H1 (cell line): Measurements from ENCODE around the gene OOSP3. TPM values are rescaled to one million over a fixed set of nuclear protein-coding genes. Genes with fewer than 3 reads are reported as not detected.

Experiments used
- CTCF ChIA-PET: fragments of 300-600 bp; sonication (Branson Sonifier 250); formaldehyde crosslinking; loops from one replicate; lab custom pipeline; 2021; ENCODE audit not compliant: partially characterized antibody; lab: Charles Lee
- POLR2A ChIA-PET: fragments of 300-600 bp; sonication (Branson Sonifier 250); formaldehyde crosslinking; loops from one replicate; lab custom pipeline; 2021; ENCODE audit warnings: inconsistent platforms; ENCODE audit not compliant: partially characterized antibody; lab: Charles Lee
- DNase-seq, 2 experiments: peaks; one replicate each; pipeline versions ENCODE4 v3.0.0 to v3.0.0-alpha.2; 2010 to 2022; ENCODE audit warnings: low spot score in 2 of 2, low read depth in 1 of 2, mixed read lengths in 1 of 2
- FAIRE-seq: peaks from 2 replicates; lab custom pipeline; 2011; peaks lifted over from hg19 to GRCh38; lab: Jason Lieb, UNC
- H2AFZ ChIP-seq: 2 replicates; pipeline ENCODE4 v1.8.1; 2012; ENCODE audit warnings: low read length, inconsistent platforms
- H2AK5ac ChIP-seq: 2 replicates; pipeline ENCODE4 v1.6.1; 2013; ENCODE audit warnings: low read depth, low read length
- H2BK120ac ChIP-seq: replicated peaks from 2 replicates; pipeline ENCODE3; 2013; ENCODE audit warnings: low read depth, low read length, inconsistent platforms
- H2BK12ac ChIP-seq: 2 replicates; pipeline ENCODE4 v1.6.1; 2013; ENCODE audit warnings: low read depth, low read length
- H2BK15ac ChIP-seq: 2 replicates; pipeline ENCODE4 v1.6.1; 2013; ENCODE audit warnings: low read length
- H2BK20ac ChIP-seq: 2 replicates; pipeline ENCODE4 v1.6.1; 2013; ENCODE audit warnings: low read length
- H2BK5ac ChIP-seq: 2 replicates; pipeline ENCODE4 v1.6.1; 2013; ENCODE audit warnings: low read depth, low read length
- H3K14ac ChIP-seq: 2 replicates; pipeline ENCODE4 v1.6.1; 2013; ENCODE audit warnings: inconsistent platforms; ENCODE audit not compliant: insufficient read length
- H3K18ac ChIP-seq: 2 replicates; pipeline ENCODE4 v1.6.1; 2013; ENCODE audit warnings: low read length; ENCODE audit errors: extremely low read depth
- H3K23ac ChIP-seq: 2 replicates; pipeline ENCODE4 v1.6.1; 2013; ENCODE audit warnings: inconsistent platforms; ENCODE audit not compliant: insufficient read length
- H3K23me2 ChIP-seq: 2 replicates; pipeline ENCODE4 v1.6.1; 2013; ENCODE audit warnings: low read depth, low read length
- H3K27ac ChIP-seq: 2 replicates; pipeline ENCODE4 v1.6.1; 2011; ENCODE audit warnings: low read depth, low read length, inconsistent platforms
- H3K27me3 ChIP-seq, 4 experiments: replicated peaks in 1 of 4; 1 replicate in 1 of 4; 2 replicates in 3 of 4; pipeline versions ENCODE4 v1.6.1 to v1.8.1; 2011 to 2013; ENCODE audit warnings: low read length in 3 of 4, mild to moderate bottlenecking in 3 of 4, inconsistent platforms in 2 of 4, mixed read lengths in 2 of 4, moderate library complexity in 1 of 4; ENCODE audit not compliant: control insufficient read depth in 3 of 4, insufficient read depth in 3 of 4; ENCODE audit errors: extremely low read depth in 1 of 4
- H3K36me3 ChIP-seq, 4 experiments: 2 replicates each; pipeline versions ENCODE4 v1.6.1 to v1.8.1; 2011 to 2013; ENCODE audit warnings: mild to moderate bottlenecking in 4 of 4, low read length in 3 of 4, moderate library complexity in 2 of 4, control low read depth in 1 of 4, inconsistent platforms in 1 of 4; ENCODE audit not compliant: insufficient read depth in 4 of 4, control insufficient read depth in 2 of 4
- H3K4ac ChIP-seq: replicated peaks from 2 replicates; pipeline ENCODE3; 2013; ENCODE audit warnings: low read length, low read depth, mixed read lengths, inconsistent platforms; ENCODE audit not compliant: insufficient read length
- H3K4me1 ChIP-seq, 4 experiments: replicated peaks in 1 of 4; 1 replicate in 1 of 4; 2 replicates in 3 of 4; pipeline versions ENCODE4 v1.6.1 to v1.8.1; 2011 to 2013; ENCODE audit warnings: low read length in 3 of 4, inconsistent platforms in 2 of 4, mixed read lengths in 1 of 4; ENCODE audit not compliant: insufficient read depth in 4 of 4, control insufficient read depth in 3 of 4
- H3K4me2 ChIP-seq, 2 experiments: 2 replicates each; pipeline versions ENCODE4 v1.6.1 to v1.8.1; 2011 to 2013; ENCODE audit warnings: low read depth in 2 of 2, low read length in 2 of 2, control low read depth in 1 of 2, inconsistent platforms in 1 of 2, mild to moderate bottlenecking in 1 of 2; ENCODE audit not compliant: insufficient read depth in 1 of 2
- H3K4me3 ChIP-seq, 4 experiments: fragments of 200-600, 300-600 bp in 1 of 4; sonication (generic), shearing (Covaris generic), sonication (Bioruptor Twin) in 1 of 4; 2 replicates each; pipeline versions ENCODE4 v1.5.1 to v1.8.1; 2011 to 2016; ENCODE audit warnings: low read length in 4 of 4, low read depth in 3 of 4, control low read depth in 2 of 4, inconsistent platforms in 2 of 4, mild to moderate bottlenecking in 2 of 4, mixed read lengths in 1 of 4, moderate library complexity in 1 of 4; ENCODE audit not compliant: insufficient read depth in 2 of 4; ENCODE audit errors: extremely low read depth in 1 of 4
- H3K56ac ChIP-seq: replicated peaks from 2 replicates; pipeline ENCODE3; 2013; ENCODE audit warnings: low read depth, mild to moderate bottlenecking, mixed read lengths, low read length, inconsistent platforms; ENCODE audit not compliant: insufficient read length
- H3K79me1 ChIP-seq: 2 replicates; pipeline ENCODE4 v1.6.1; 2013; ENCODE audit warnings: low read depth, low read length, control low read depth
- H3K79me2 ChIP-seq, 2 experiments: 2 replicates each; pipeline versions ENCODE4 v1.6.1 to v1.8.1; 2012 to 2013; ENCODE audit warnings: low read length in 2 of 2, mild to moderate bottlenecking in 2 of 2, inconsistent platforms in 1 of 2; ENCODE audit not compliant: insufficient read depth in 2 of 2, control insufficient read depth in 1 of 2
- H3K9ac ChIP-seq, 4 experiments: replicated peaks in 1 of 4; 1 replicate in 1 of 4; 2 replicates in 3 of 4; pipeline versions ENCODE4 v1.6.1 to v1.8.1; 2011 to 2013; ENCODE audit warnings: low read depth in 3 of 4, low read length in 3 of 4, control low read depth in 2 of 4, mild to moderate bottlenecking in 2 of 4, moderate library complexity in 2 of 4, inconsistent platforms in 1 of 4; ENCODE audit errors: extremely low read depth in 1 of 4
- H3K9me3 ChIP-seq, 2 experiments: 2 replicates each; pipeline versions ENCODE4 v1.6.1 to v1.8.1; 2012 to 2013; ENCODE audit warnings: mild to moderate bottlenecking in 2 of 2, moderate library complexity in 2 of 2, control low read depth in 1 of 2, inconsistent platforms in 1 of 2, low read depth in 1 of 2, low read length in 1 of 2, mixed read lengths in 1 of 2; ENCODE audit not compliant: insufficient read depth in 2 of 2
- H4K20me1 ChIP-seq, 2 experiments: replicated peaks in 1 of 2; 2 replicates each; pipeline versions ENCODE3 to v1.8.1; 2011 to 2013; ENCODE audit warnings: inconsistent platforms in 2 of 2, low read length in 2 of 2, mild to moderate bottlenecking in 1 of 2; ENCODE audit not compliant: insufficient read depth in 2 of 2, control insufficient read depth in 1 of 2
- H4K5ac ChIP-seq: 2 replicates; pipeline ENCODE4 v1.6.1; 2013; ENCODE audit warnings: low read length, low read depth, mixed read lengths, inconsistent platforms; ENCODE audit not compliant: insufficient read length
- H4K8ac ChIP-seq: 2 replicates; pipeline ENCODE4 v1.8.0; 2013; ENCODE audit warnings: mild to moderate bottlenecking, moderate library complexity, low read length, inconsistent platforms; ENCODE audit not compliant: insufficient read depth; ENCODE audit errors: extremely low read depth
- H4K91ac ChIP-seq: replicated peaks from 2 replicates; pipeline ENCODE3; 2013; ENCODE audit warnings: low read length, mixed read lengths, inconsistent platforms; ENCODE audit not compliant: insufficient read length
- CTCF ChIP-seq, 3 experiments: IDR thresholded peaks; 1 replicate in 2 of 3; 2 replicates in 1 of 3; pipeline versions ENCODE4 v1.5.1 to v1.6.1; 2011; ENCODE audit warnings: low read length in 3 of 3, mild to moderate bottlenecking in 3 of 3, inconsistent platforms in 2 of 3, low read depth in 1 of 3, moderate library complexity in 1 of 3; ENCODE audit not compliant: insufficient read depth in 1 of 3; ENCODE audit errors: control extremely low read depth in 1 of 3
- FOSL1 ChIP-seq: IDR thresholded peaks from 2 replicates; pipeline ENCODE4 v1.6.1; 2011; ENCODE audit warnings: mild to moderate bottlenecking, low read depth, low read length, moderate library complexity; ENCODE audit not compliant: insufficient read depth
- KDM4A ChIP-seq: IDR thresholded peaks from one replicate; pipeline ENCODE4 v1.7.1; 2012; ENCODE audit warnings: low read depth, mild to moderate bottlenecking, moderate library complexity, low read length, inconsistent platforms; ENCODE audit not compliant: severe bottlenecking
- KDM5A ChIP-seq: fragments of 200-600 bp; IDR thresholded peaks from 2 replicates; pipeline ENCODE4 v1.7.1; 2012; ENCODE audit warnings: mild to moderate bottlenecking, low read length, inconsistent platforms, mixed read lengths
- RXRA ChIP-seq: IDR thresholded peaks from 2 replicates; pipeline ENCODE4 v1.6.1; 2011; ENCODE audit warnings: low read depth, mild to moderate bottlenecking, low read length, moderate library complexity; ENCODE audit not compliant: insufficient read depth
- SIX5 ChIP-seq: IDR thresholded peaks from 2 replicates; pipeline ENCODE4 v1.6.1; 2011; ENCODE audit warnings: mild to moderate bottlenecking, low read depth, low read length
- SP2 ChIP-seq: IDR thresholded peaks from 2 replicates; pipeline ENCODE4 v1.6.1; 2012; ENCODE audit warnings: mild to moderate bottlenecking, low read length, inconsistent platforms
- TAF7 ChIP-seq: optimal IDR thresholded peaks from 2 replicates; pipeline ENCODE3; 2011; ENCODE audit warnings: low read depth, mild to moderate bottlenecking, inconsistent platforms, low read length, moderate library complexity, borderline replicate concordance
- TEAD4 ChIP-seq: IDR thresholded peaks from 2 replicates; pipeline ENCODE4 v1.6.1; 2012; ENCODE audit warnings: low read depth, low read length, inconsistent platforms, mixed read lengths
- USF2 ChIP-seq: IDR thresholded peaks from 2 replicates; pipeline ENCODE4 v1.6.1; 2011; ENCODE audit warnings: low read length, improper control_type of control experiment
- YY1 ChIP-seq: IDR thresholded peaks from 2 replicates; pipeline ENCODE4 v1.6.1; 2011; ENCODE audit warnings: low read depth, mild to moderate bottlenecking, low read length
- WGBS, 2 experiments: shearing (Covaris generic) in 1 of 2; methylation state at CpG; one replicate each; pipeline versions ENCODE4 v1.1.6 to v1.1.7; 2013 to 2015; ENCODE audit warnings: low lambda C conversion rate in 2 of 2, mixed read lengths in 2 of 2, inconsistent platforms in 1 of 2, low coverage in 1 of 2, missing lambda C conversion rate in 1 of 2; ENCODE audit not compliant: insufficient replicate concordance in 2 of 2, insufficient coverage in 1 of 2, insufficient read length in 1 of 2; ENCODE audit errors: extremely low coverage in 1 of 2, missing lambda C conversion rate in 1 of 2; 5-methylcytosine and 5-hydroxymethylcytosine counted together
- polyA plus RNA-seq, 7 experiments: library from polyadenylated mRNA; depleted of rRNA in 3 of 7; stranded (reverse) in 5 of 7; unstranded in 2 of 7; fragments of >200 nt in 5 of 7; fragments of 200-250 nt in 2 of 7; gene quantifications; 1 replicate in 5 of 7; 2 replicates in 1 of 7; 4 replicates in 1 of 7; pipeline versions ENCODE4 v1.2.1 to v1.2.3, GENCODE V29; 2011 to 2013; ENCODE audit warnings: missing spikeins in 2 of 7, mixed read lengths in 2 of 7
- total RNA-seq: library from RNA; stranded (reverse); fragmentation: NEBNext Ultra II Directional; extraction: Animal tissue kit (Norgen Biotek cat#: 25700); gene quantifications from 2 replicates; pipeline ENCODE4 v1.2.1, GENCODE V29; 2021

OOSP3 gene
- total and polyA plus RNA-seq, 2 of the 8 experiments (the other 6 are each of a cell fraction or from before 2014, with no cell fraction given): not detected

DNA sequence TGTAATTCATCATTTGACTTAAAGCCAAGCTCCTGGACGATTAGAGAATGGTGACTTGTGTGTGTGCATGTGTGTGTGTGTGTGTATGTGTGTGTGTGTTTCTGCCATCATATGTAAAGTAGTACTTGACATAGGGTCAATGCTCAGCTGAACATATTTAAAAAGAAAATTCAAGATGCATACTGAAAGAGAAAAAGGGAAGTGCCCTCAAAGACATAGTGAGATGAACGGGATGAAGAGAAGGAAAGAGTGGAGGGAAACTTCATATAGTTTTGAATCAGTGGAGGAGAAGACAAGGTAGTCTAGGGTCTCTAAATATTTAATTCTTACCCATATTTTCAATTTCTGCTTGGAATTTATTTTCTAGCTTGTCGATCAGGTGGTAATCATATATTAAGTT lies 16.3 kb upstream of the OOSP3 start:
- FAIRE-seq (no peak), DNase-seq (no peak)
- H3K4ac ChIP-seq: no peak overlapping the region
- H3K23me2 ChIP-seq: no peaks in the 10 kb centered on the region
- no peak overlapping the region for H4K8ac ChIP-seq
- no peak overlapping the region for H2BK120ac ChIP-seq
- no peak overlapping the region for H3K9ac ChIP-seq
- no peaks in the 10 kb centered on the region for H4K20me1 ChIP-seq
- ChIA-PET POLR2A (interaction anchor here (0.7 kb wide), 1 partner anchor 16 kb away, joined by 3 read pairs; the partner anchor contains the start of gene OOSP3), CTCF (interaction anchor here (0.6 to 1.1 kb wide), 2 partner anchors 10 to 57 kb away, joined by 3 read pairs; no protein-coding TSS in a partner anchor)
- H2BK15ac ChIP-seq: no peak overlapping the region
- no peak overlapping the region for H4K91ac ChIP-seq
- H3K56ac ChIP-seq: no peak overlapping the region
- no peak overlapping the region for H3K27ac ChIP-seq
- H3K36me3 ChIP-seq: no peaks in the 10 kb centered on the region
- H3K23ac ChIP-seq: no peak overlapping the region
- H2BK5ac ChIP-seq: no peak overlapping the region
- no peak overlapping the region for H3K18ac ChIP-seq
- H2AFZ ChIP-seq: no peak overlapping the region
- WGBS, 2 experiments: 93% methylated on average over 3 of the region's 3 CpGs; no CpG with 5 or more reads in 1 of the 2 experiments
- H3K14ac ChIP-seq: no peak overlapping the region
- H3K27me3 ChIP-seq: no peaks in the 10 kb centered on the region
- H3K79me2 ChIP-seq: no peaks in the 10 kb centered on the region
- H2BK20ac ChIP-seq: no peak overlapping the region
- H2BK12ac ChIP-seq: no peak overlapping the region
- no peak overlapping the region for H4K5ac ChIP-seq
- no peak overlapping the region for H3K4me2 ChIP-seq
- no peaks in the 10 kb centered on the region for H3K9me3 ChIP-seq
- no peaks in the 10 kb centered on the region for H3K79me1 ChIP-seq
- peaks cover 0 to 5% (median 3%) of the 10 kb centered on the region in 4 experiments; a peak in 4 of 7 replicates for H3K4me1 ChIP-seq
- no peak overlapping the region for H3K4me3 ChIP-seq
- no peak overlapping the region for H2AK5ac ChIP-seq
- TF ChIP-seq KDM5A: no peak
- no peak for TF ChIP-seq SIX5
- TF ChIP-seq RXRA: no peak
- no peak for TF ChIP-seq YY1
- no peak for TF ChIP-seq SP2
- TF ChIP-seq CTCF (IDR thresholded peaks at IDR 0.05; ENCODE audit: control extremely low read depth in 1 of 3, insufficient read depth in 1 of 3, low read depth in 1 of 3, low read length in 3 of 3): no peak
- no peak for TF ChIP-seq TAF7
- TF ChIP-seq KDM4A: no peak
- TF ChIP-seq USF2: no peak
- TF ChIP-seq TEAD4: no peak
- TF ChIP-seq FOSL1: no peak
